ENCODE results near the gene ARF4.

DNA sequence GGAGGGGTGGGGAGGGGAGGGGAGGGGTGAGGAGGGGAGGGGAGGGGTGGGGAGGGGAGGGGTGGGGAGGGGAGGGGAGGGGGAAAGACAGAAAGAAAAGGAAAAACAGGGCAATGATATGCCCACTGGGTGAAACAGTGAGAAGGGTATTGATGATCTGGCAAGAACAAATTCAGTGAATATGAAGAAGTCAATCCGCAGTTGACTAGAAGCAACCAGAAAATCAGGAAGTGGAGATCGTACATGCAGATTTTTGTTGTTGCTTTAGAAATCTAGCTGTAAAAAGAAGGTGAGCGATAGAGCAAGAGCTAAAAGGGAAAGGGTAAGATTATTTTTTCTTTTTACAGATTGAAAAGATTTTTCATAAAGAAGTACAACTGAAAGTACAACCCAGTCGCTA is 47.6 kb upstream of the ARF4 start:
- TF ChIP-seq, protein P1, sequence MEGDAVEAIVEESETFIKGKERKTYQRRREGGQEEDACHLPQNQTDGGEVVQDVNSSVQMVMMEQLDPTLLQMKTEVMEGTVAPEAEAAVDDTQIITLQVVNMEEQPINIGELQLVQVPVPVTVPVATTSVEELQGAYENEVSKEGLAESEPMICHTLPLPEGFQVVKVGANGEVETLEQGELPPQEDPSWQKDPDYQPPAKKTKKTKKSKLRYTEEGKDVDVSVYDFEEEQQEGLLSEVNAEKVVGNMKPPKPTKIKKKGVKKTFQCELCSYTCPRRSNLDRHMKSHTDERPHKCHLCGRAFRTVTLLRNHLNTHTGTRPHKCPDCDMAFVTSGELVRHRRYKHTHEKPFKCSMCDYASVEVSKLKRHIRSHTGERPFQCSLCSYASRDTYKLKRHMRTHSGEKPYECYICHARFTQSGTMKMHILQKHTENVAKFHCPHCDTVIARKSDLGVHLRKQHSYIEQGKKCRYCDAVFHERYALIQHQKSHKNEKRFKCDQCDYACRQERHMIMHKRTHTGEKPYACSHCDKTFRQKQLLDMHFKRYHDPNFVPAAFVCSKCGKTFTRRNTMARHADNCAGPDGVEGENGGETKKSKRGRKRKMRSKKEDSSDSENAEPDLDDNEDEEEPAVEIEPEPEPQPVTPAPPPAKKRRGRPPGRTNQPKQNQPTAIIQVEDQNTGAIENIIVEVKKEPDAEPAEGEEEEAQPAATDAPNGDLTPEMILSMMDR (IDR thresholded peaks at IDR 0.05 in 2 of 3, conservative IDR thresholded peaks at IDR 0.05 in 1 of 3; ENCODE audit: borderline replicate concordance in 1 of 3, insufficient read depth in 1 of 3, low read depth in 2 of 3, low read length in 2 of 3), result no peak
- TF ChIP-seq SRF (IDR thresholded peaks at IDR 0.05; ENCODE audit: low read depth) (no peak), EZH2 (IDR thresholded peaks at IDR 0.05) (no peak), SIN3A (IDR thresholded peaks at IDR 0.05; ENCODE audit: low read depth) (no peak), POLR2A (IDR thresholded peaks at IDR 0.05; ENCODE audit: borderline replicate concordance, extremely low read depth, insufficient read depth, insufficient read length) (no peak), EGR1 (IDR thresholded peaks at IDR 0.05; ENCODE audit: low read depth) (no peak), CEBPB (IDR thresholded peaks at IDR 0.05; ENCODE audit: low read depth) (no peak), POLR2AphosphoS5 (IDR thresholded peaks at IDR 0.05; ENCODE audit: low read depth, low read length) (no peak)
